T-helper 2 cell treated with Interferon-gamma antibody and Interleukin-4, amounts not matched to agents 5 μg/mL and 100 μg/mL, for 36 hours (primary cell): ENCODE measurements around the gene HMGCS2.

Source experiments
- DNase-seq: peaks from one replicate; pipeline ENCODE4 v3.0.0; 2021; ENCODE audit warnings: low spot score
- H3K27ac Mint-ChIP-seq: one replicate; pipeline ENCODE4 v1.8.0; 2021; ENCODE audit warnings: mild to moderate bottlenecking, mixed read lengths
- H3K27me3 Mint-ChIP-seq: one replicate; pipeline ENCODE4 v1.8.0; 2021; ENCODE audit warnings: low read depth, mixed read lengths
- H3K36me3 Mint-ChIP-seq: one replicate; pipeline ENCODE4 v1.8.0; 2021; ENCODE audit warnings: low read depth, mixed read lengths
- H3K4me1 Mint-ChIP-seq: one replicate; pipeline ENCODE4 v1.8.0; 2021; ENCODE audit warnings: low read depth, mixed read lengths
- H3K4me3 Mint-ChIP-seq: one replicate; pipeline ENCODE4 v1.8.0; 2022; ENCODE audit warnings: mild to moderate bottlenecking, moderate library complexity, mixed read lengths
- H3K9me3 Mint-ChIP-seq: one replicate; pipeline ENCODE4 v1.8.0; 2021; ENCODE audit warnings: mixed read lengths

Gene HMGCS2

DNA sequence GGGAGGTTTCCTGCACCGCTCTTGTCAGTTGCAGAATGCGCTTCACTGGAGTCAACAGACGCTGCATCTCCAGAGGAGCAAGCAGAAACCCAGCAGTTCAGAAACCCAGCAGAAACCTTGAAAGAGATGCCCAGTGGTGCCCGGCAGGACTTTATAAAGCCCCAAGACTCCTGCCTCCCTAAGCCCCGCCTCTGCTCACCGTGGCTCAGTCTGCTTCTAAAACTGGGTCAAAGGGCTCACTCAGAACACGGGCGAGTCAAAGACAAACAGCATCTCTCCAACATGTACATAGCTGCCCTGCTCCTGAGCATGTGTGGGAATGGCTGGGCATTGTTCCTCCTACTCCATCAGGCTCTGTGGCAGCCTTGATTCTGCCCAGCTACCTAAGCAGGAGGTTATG is at the start of gene HMGCS2:
TSS of gene HMGCS2 (minus strand) at position 128 of the 400 bp plus-strand sequence. CDS start at position 67, 61 bp downstream.
- H3K9me3 Mint-ChIP-seq: no peaks in the 10 kb centered on the region

DNA sequence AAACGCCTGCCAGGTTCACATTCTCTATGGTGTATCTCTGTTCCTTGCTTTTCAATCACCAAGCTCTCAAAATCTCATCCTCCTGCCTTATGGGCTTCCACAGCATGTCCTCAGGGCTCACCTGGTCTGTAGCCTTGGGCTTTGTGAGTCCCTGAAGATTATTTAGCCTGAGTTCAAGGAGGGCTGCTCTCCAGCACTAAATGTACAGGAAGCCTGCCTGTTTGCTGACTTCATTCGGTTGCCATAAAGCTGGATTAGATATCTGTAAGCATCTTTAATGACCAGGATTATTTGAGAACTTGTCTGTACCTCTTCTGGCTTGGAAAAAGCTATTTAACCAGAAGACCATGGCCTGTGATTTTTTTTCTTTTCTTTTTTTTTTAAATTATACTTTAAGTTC is 49.5 kb upstream of the HMGCS2 start:
- H3K4me1 Mint-ChIP-seq: peaks cover 2% of the 10 kb centered on the region
- H3K27ac Mint-ChIP-seq: no peak overlapping the region
- H3K4me3 Mint-ChIP-seq: no peak overlapping the region
- H3K9me3 Mint-ChIP-seq: no peaks in the 10 kb centered on the region
- no peak for DNase-seq
- H3K27me3 Mint-ChIP-seq: peaks cover 39% of the 10 kb centered on the region
- H3K36me3 Mint-ChIP-seq: no peaks in the 10 kb centered on the region

More for the DNA sequence above, at the start of gene HMGCS2:
- DNase-seq: no peak
- no peaks in the 10 kb centered on the region for H3K4me1 Mint-ChIP-seq
- H3K27me3 Mint-ChIP-seq: peaks cover 53% of the 10 kb centered on the region
- H3K4me3 Mint-ChIP-seq: no peak within 1 kb of the TSS
- no peaks in the 10 kb centered on the region for H3K36me3 Mint-ChIP-seq
- H3K27ac Mint-ChIP-seq: no peak within 1 kb of the TSS

DNA sequence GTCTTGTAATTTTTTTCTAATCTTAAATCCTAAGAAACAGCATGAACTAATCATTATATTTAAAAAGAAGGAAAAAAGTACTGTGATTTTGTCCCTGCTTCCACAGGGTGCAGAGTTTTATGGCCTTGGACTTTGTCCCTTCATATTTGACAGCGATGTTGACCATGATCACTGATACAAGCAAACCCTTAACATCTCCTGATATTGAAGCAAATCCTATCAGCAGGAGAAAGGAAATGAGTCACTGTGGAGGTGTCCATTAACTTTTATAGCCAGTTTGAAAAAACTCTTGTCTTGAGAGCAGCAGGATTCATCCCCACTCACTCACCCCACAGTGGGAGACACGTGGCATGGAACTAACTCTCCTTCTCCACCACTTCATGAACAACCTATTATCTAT is 47.7 kb upstream of the HMGCS2 start:
- H3K27me3 Mint-ChIP-seq: peaks cover 33% of the 10 kb centered on the region
- DNase-seq: no peak
- H3K4me1 Mint-ChIP-seq: peaks cover 2% of the 10 kb centered on the region
- H3K9me3 Mint-ChIP-seq: no peaks in the 10 kb centered on the region
- H3K4me3 Mint-ChIP-seq: no peak overlapping the region
- no peaks in the 10 kb centered on the region for H3K36me3 Mint-ChIP-seq
- H3K27ac Mint-ChIP-seq: no peak overlapping the region

DNA sequence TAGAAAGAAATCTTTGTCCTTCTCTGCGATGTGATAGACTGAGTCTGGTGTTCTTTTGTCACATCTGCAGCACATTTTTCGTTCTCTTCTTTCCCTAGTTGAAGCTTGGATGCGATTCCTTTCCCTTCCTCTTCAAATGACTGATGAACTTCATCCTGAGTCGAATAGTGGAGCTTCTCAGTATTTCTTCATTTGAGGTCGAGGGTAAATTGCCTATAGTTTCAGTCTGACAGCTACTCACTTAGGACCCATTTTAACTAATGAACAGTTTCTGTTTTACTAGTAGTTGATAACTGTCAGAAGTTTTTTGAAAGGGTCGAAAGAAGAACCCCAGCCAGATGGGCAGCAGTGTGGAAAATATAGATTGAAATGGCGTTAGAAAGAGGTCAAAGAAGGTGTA is 47.2 kb upstream of the HMGCS2 start:
- DNase-seq: no peak
- Mint-ChIP-seq H3K9me3 (no peaks in the 10 kb centered on the region), H3K27me3 (peaks cover 28% of the 10 kb centered on the region), H3K4me1 (peaks cover 2% of the 10 kb centered on the region), H3K4me3 (no peak overlapping the region), H3K27ac (no peak overlapping the region), H3K36me3 (no peaks in the 10 kb centered on the region)

DNA sequence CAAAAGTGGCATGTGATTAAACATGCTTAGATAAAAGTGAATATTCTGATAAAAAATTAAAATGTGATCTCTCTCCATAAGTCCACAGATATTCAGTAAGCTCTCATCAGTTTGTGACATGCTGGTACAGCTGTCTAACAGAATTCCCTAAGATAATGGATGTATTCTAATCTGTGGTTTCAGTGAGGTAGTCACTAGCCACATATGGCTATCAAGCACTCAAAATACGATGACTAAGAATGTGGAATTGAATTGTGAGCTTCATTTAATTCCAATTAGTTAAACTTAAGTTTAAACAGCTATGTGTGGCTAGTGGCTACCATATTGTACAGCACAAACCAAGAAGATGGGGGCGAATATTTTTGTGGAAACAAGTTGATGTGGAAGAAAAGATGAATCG is 46.7 kb upstream of the HMGCS2 start:
- Mint-ChIP-seq H3K9me3 (no peaks in the 10 kb centered on the region), H3K36me3 (no peaks in the 10 kb centered on the region), H3K4me1 (peaks cover 2% of the 10 kb centered on the region), H3K27me3 (peaks cover 27% of the 10 kb centered on the region), H3K27ac (no peak overlapping the region), H3K4me3 (no peak overlapping the region)
- no peak for DNase-seq

DNA sequence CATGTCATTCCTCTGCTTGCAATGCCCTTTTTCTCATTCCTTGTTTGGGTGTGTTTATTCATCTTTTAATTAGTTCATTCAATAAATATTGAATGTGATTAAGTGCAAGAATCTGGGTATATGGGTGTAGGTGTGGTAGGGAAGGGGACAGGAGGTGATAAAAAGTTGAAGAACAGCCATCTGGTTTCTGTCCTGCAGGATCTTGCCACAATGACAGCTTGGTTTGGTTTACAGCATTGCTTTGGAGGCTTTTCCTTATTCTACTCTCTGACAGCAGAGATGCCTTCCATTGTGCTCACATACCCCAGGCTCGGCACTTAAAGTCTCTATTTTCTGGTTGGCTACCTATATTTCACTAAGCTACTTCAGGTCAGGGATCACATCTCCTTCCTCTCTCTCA is 45.6 kb upstream of the HMGCS2 start:
- H3K36me3 Mint-ChIP-seq: no peaks in the 10 kb centered on the region
- no peak overlapping the region for H3K4me3 Mint-ChIP-seq

DNA sequence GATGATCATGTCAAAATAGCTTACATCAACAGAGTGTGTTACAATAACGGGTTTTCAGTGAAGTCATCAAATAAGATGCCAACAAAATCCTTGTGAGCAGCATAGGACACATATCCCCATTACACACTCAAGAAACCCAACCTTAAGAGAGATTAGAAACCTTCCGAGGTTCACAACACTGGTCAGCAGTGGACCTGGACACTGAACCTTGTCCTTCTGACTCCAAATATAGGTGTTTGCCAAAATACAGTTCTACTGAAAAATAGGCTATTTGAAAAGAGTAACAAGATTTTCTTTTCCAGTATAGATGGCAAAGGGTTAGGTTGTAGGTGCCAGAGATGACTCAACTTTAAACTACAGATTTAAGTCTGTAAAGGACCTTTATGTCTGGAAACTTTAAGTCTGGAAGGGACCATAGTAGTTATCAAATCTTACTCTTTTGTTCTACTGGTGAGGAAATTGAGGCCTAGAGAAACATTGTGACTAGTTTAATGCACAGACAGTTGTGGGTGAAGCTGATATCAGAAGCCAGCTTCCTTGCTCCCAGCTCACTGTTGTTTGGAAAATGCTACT is 43.4 kb upstream of the HMGCS2 start:
- DNase-seq: no peak
- Mint-ChIP-seq H3K27me3 (peaks cover 30% of the 10 kb centered on the region), H3K4me1 (peaks cover 7% of the 10 kb centered on the region), H3K9me3 (no peaks in the 10 kb centered on the region), H3K36me3 (no peaks in the 10 kb centered on the region), H3K27ac (no peak overlapping the region), H3K4me3 (no peak overlapping the region)

More for the DNA sequence above, 45.6 kb upstream of the HMGCS2 start:
- peaks cover 3% of the 10 kb centered on the region for H3K4me1 Mint-ChIP-seq
- no peaks in the 10 kb centered on the region for H3K9me3 Mint-ChIP-seq
- H3K27me3 Mint-ChIP-seq: peaks cover 21% of the 10 kb centered on the region
- DNase-seq: no peak
- no peak overlapping the region for H3K27ac Mint-ChIP-seq

DNA sequence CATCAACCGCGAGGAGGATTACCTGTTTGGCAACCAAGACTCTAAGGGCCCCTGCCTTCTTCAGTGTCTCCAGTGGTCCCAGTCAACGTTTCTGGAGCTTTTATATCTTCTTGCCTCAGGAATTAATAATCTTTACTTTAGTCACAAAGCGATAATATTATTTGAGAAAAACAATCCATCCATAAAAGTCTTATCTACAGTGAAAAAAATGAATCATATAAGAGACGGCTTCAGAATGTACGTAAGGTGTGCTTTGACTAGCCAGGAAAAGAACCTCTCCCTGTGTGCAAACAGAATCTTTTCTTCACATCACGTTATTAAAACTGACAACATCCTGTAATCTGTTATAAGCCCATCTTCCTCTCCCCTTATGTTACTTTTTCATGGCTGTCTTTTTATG is 42.7 kb upstream of the HMGCS2 start, which contains the start of gene REG4:
TSS of gene REG4 (minus strand) at position 74 of the 400 bp plus-strand sequence. CDS start 2,691 bp downstream, outside the sequence.
- H3K36me3 Mint-ChIP-seq: no peaks in the 10 kb centered on the region
- DNase-seq: no peak
- peaks cover 36% of the 10 kb centered on the region for H3K27me3 Mint-ChIP-seq
- H3K4me1 Mint-ChIP-seq: peaks cover 7% of the 10 kb centered on the region
- no peak within 1 kb of the TSS for H3K4me3 Mint-ChIP-seq
- no peaks in the 10 kb centered on the region for H3K9me3 Mint-ChIP-seq
- H3K27ac Mint-ChIP-seq: no peak within 1 kb of the TSS

DNA sequence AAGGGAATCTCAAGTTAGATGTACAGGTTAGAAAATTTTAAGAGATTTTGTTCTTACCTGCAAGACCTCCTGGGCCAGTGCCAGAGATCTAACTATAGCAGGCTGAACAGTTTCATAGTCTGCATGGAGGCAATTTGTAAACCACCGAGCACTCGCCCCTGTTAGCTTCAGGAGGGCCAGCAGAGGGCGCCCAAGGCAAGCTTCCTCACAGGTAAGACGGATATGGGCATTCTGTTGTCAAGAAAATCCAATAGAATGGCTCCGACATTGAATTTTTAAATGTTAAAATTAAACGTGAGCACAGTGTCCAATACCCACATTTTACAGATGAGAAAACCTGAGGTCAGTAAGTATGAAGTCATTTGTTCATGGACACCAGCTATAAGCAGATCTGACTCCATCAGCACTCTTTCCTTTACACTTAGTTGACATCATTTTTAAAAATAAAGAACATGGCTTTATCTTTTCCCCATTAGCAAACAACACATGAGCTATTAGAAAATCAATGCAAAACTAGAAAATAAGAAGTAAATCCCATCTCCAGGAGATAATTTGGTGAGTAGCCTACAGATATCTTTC is 40.4 kb upstream of the HMGCS2 start:
- Mint-ChIP-seq H3K27ac (no peak overlapping the region), H3K36me3 (no peaks in the 10 kb centered on the region), H3K4me3 (no peak overlapping the region), H3K9me3 (no peaks in the 10 kb centered on the region), H3K4me1 (peaks cover 5% of the 10 kb centered on the region), H3K27me3 (peaks cover 37% of the 10 kb centered on the region)
- peak; percentile 52 for DNase-seq

DNA sequence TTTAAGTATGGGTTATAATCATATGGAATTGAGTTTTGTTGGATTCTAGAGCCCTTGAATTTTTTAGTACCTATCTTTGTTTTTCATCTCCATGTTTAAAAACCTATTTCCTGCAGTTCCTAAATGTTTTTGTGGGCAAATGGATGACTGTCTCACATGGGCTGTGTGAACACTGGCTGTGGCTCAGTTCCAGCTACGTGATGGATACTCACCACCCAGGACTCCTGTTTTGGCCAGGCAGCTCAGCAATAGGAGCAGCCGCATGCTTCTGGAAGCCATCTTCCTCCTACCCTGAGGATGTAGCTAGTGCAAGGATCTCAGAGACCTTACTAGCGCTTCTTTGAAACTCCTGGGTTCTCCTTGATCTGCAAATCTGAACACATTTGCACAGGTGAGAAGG is 39.8 kb upstream of the HMGCS2 start:
- Mint-ChIP-seq H3K9me3 (no peaks in the 10 kb centered on the region), H3K27ac (no peak overlapping the region), H3K4me3 (no peak overlapping the region), H3K36me3 (no peaks in the 10 kb centered on the region), H3K4me1 (peaks cover 5% of the 10 kb centered on the region), H3K27me3 (peaks cover 39% of the 10 kb centered on the region)
- DNase-seq: no peak

DNA sequence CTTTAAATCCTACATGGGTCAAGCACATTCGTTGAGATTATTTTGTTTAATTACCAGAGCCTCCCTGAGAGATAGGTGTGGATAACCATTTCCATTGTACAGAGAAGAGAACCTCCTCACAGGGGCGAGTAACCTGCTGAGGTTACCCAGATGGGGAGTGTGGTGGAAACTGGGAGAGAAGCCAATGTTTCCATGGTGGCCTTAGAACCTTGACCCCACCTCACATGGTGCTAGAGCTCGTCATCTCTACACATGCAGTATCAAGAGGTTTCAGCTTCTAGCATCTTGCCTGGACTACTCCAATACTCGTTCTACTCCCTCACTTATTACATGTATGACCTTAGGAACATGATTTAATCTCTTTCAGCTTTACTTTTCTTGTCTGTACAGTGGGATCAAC is 37.8 kb upstream of the HMGCS2 start:
- DNase-seq: no peak
- H3K36me3 Mint-ChIP-seq: no peaks in the 10 kb centered on the region
- H3K4me1 Mint-ChIP-seq: peaks cover 5% of the 10 kb centered on the region
- H3K27me3 Mint-ChIP-seq: peaks cover 40% of the 10 kb centered on the region
- H3K9me3 Mint-ChIP-seq: no peaks in the 10 kb centered on the region
- H3K4me3 Mint-ChIP-seq: no peak overlapping the region
- no peak overlapping the region for H3K27ac Mint-ChIP-seq

DNA sequence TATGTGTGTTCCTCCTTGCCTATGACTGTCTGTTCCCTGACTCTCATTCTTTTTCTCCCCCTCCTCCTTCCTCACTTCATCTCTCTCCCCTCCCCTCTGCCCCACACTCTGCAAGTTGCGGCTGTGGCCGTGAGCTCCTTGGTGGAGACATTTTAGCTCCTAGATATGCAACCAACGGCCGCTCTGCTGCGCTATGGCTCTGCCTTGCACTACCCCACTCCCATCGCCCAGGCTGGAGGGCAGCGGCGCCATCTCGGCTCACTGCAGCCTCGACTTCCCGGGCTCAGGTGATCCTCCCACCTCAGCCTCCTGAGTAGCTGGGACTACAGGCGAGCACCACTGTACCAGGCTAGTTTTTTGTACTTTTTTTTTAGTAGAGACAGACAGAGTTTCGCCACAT is 37.0 kb upstream of the HMGCS2 start:
- Mint-ChIP-seq H3K36me3 (no peaks in the 10 kb centered on the region), H3K27me3 (peaks cover 40% of the 10 kb centered on the region), H3K27ac (no peak overlapping the region), H3K9me3 (no peaks in the 10 kb centered on the region), H3K4me1 (peaks cover 5% of the 10 kb centered on the region), H3K4me3 (no peak overlapping the region)
- no peak for DNase-seq

DNA sequence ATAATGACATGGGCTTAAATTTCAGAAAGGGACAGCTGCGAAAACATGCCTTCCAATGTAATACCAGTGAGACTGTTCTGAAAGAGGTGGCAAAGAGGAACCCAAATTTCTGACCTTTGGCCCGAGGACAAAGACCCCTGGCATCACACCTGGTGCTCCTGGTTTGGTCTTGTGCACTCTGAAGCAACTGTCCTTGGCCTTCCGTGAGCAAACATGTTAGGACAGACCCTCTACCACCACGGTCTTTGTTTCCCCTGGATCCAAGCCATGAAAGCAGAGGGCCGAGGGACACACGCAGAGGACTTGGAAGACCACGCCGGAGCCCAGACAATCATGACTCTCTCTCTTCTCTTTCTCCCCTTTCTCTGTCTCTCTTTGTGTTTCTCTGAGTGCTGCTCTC is 36.5 kb upstream of the HMGCS2 start:
- Mint-ChIP-seq H3K27ac (no peak overlapping the region), H3K9me3 (no peaks in the 10 kb centered on the region), H3K4me1 (peaks cover 5% of the 10 kb centered on the region), H3K36me3 (no peaks in the 10 kb centered on the region), H3K4me3 (no peak overlapping the region), H3K27me3 (peaks cover 40% of the 10 kb centered on the region)
- no peak for DNase-seq

DNA sequence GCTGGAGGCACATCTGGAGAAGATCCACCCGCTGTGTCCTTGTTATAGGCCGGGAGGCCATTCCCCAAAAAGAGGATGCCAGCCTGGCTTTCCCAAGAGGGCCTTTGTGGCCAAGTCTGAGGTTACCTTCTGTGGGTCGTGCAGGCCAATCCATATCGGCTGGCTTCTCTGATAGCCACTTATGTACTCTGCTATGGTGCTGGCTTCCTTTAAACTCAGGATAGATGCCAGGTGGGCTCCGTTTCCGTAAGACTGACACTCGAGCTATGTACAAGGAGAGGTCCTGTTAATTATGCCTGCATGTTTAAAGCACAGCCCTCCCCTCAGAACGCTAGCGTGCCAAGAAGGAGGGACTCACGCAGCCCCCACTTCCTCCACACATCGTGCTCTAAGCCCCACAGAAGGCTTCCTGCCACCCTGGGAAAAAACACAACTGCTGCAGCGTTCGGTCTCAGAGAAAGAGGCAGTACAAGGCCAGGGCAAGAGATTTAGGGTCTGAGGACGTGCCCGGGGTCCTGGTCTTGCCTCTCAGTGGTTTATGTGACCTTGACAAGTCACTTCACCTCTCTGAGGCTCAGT is 31.0 kb upstream of the HMGCS2 start:
- no peak overlapping the region for H3K4me3 Mint-ChIP-seq
- H3K9me3 Mint-ChIP-seq: no peaks in the 10 kb centered on the region
- no peaks in the 10 kb centered on the region for H3K36me3 Mint-ChIP-seq
- H3K27me3 Mint-ChIP-seq: peaks cover 7% of the 10 kb centered on the region
- H3K27ac Mint-ChIP-seq: no peak overlapping the region
- no peaks in the 10 kb centered on the region for H3K4me1 Mint-ChIP-seq
- DNase-seq: no peak
